Upper lobe of left lung (tissue), 6 donors: ENCODE measurements around the gene IST1. TPM values are rescaled to one million over a fixed set of nuclear protein-coding genes. Genes with fewer than 3 reads are reported as not detected.

Experiments
- ATAC-seq, 2 donors: fragments of 200-7000 bp; cut with Tn5 transposase; one replicate each; pipeline ENCODE4 v1.9.1; 2022; ENCODE audit warnings: mild to moderate bottlenecking in 2 of 2, moderate library complexity in 2 of 2; ENCODE audit not compliant: low FRiP score in 2 of 2
- DNase-seq, 2 donors: peaks; one replicate each; pipeline ENCODE4 v3.0.0-alpha.2; 2019 to 2020
- H3K27ac ChIP-seq, 4 donors: fragments of 200-600 bp; sonication (generic); one replicate each; pipeline ENCODE4 v1.5.1; 2016 to 2019
- H3K27me3 ChIP-seq, 4 donors: fragments of 200-600 bp; sonication (generic); one replicate each; pipeline ENCODE4 v1.5.1; 2017 to 2019
- H3K36me3 ChIP-seq, 4 donors: fragments of 200-600 bp; sonication (generic); one replicate each; pipeline ENCODE4 v1.5.1; 2016 to 2019
- H3K4me1 ChIP-seq, 4 donors: fragments of 200-600 bp; sonication (generic); one replicate each; pipeline ENCODE4 v1.5.1; 2018 to 2019
- H3K4me3 ChIP-seq, 4 donors: fragments of 200-600 bp; sonication (generic); one replicate each; pipeline ENCODE4 v1.5.1; 2017 to 2019; ENCODE audit warnings: mild to moderate bottlenecking in 2 of 4, moderate library complexity in 1 of 4
- H3K9me3 ChIP-seq, 4 donors: fragments of 200-600 bp; sonication (generic); one replicate each; pipeline ENCODE4 v1.5.1; 2018 to 2019
- CTCF ChIP-seq, 6 experiments: fragments of 450-650 bp in 4 of 6; fragments of 200-600 bp in 2 of 6; sonication (generic) in 2 of 6; IDR thresholded peaks; one replicate each; pipeline ENCODE4 v1.5.1; 2016 to 2019; ENCODE audit warnings: antibody characterized with exemption in 6 of 6
- EP300 ChIP-seq, 4 donors: sonication (generic); formaldehyde crosslinking; IDR thresholded peaks; one replicate each; pipeline ENCODE4 v1.5.1; 2017; ENCODE audit warnings: antibody characterized with exemption in 4 of 4, control low read depth in 2 of 4
- POLR2A ChIP-seq, 4 donors: fragments of 450-650 bp; IDR thresholded peaks; one replicate each; pipeline ENCODE4 v1.5.1; 2016 to 2017; ENCODE audit warnings: antibody characterized with exemption in 4 of 4, mild to moderate bottlenecking in 2 of 4
- POLR2AphosphoS5 ChIP-seq, 2 donors: sonication (generic); formaldehyde crosslinking; IDR thresholded peaks; one replicate each; pipeline ENCODE4 v1.5.1; 2017; ENCODE audit warnings: antibody characterized with exemption in 2 of 2
- WGBS, 2 donors: methylation state at CpG; one replicate each; pipeline ENCODE4 v1.1.5; 2017 to 2018; 5-methylcytosine and 5-hydroxymethylcytosine counted together
- total RNA-seq, 6 donors: library from RNA; depleted of rRNA in 4 of 6; stranded (reverse); fragments of >200 nt in 4 of 6; gene quantifications; one replicate each; pipeline versions ENCODE4 v1.1.0 to v1.2.1, GENCODE V29; 2016 to 2021
- donor health status: DM: no; HTN: no; CAD: no; lungs with moderate emphysema.
- donor health status: DM: no; HTN: yes; CAD: no; lungs with severe emphysema.

The IST1 gene
- total RNA-seq, 6 donors from 2014 or later: 164 to 224 (median 176) TPM

GRCh38 chr16:71916397-71916920, 21.1 kb downstream of the IST1 start:
- WGBS, 2 donors: 91 to 94% methylated on average over 11 of the region's 11 CpGs
- no peak for TF ChIP-seq POLR2A (IDR thresholded peaks at IDR 0.05)
- no peak for TF ChIP-seq CTCF (IDR thresholded peaks at IDR 0.05)
- TF ChIP-seq POLR2AphosphoS5 (IDR thresholded peaks at IDR 0.05): no peak
- no peak for TF ChIP-seq EP300 (IDR thresholded peaks at IDR 0.05)
- DNase-seq (no peak), ATAC-seq (no peak)
- peaks cover 21 to 60% (median 36%) of the 10 kb centered on the region in 4 donors for H3K36me3 ChIP-seq
- peaks cover 3 to 30% (median 26%) of the 10 kb centered on the region in 4 donors for H3K4me1 ChIP-seq
- H3K4me3 ChIP-seq: no peak overlapping the region
- H3K27ac ChIP-seq: no peak overlapping the region
- no peaks in the 10 kb centered on the region for H3K27me3 ChIP-seq
- no peaks in the 10 kb centered on the region for H3K9me3 ChIP-seq

- no peak for DNase-seq
- peaks cover 29 to 74% (median 50%) of the 10 kb centered on the region in 4 donors for H3K36me3 ChIP-seq
- no peak for ATAC-seq
- H3K27me3 ChIP-seq: no peaks in the 10 kb centered on the region
- H3K4me3 ChIP-seq: no peak overlapping the region
- no peak for TF ChIP-seq CTCF (IDR thresholded peaks at IDR 0.05)
- TF ChIP-seq EP300 (IDR thresholded peaks at IDR 0.05): no peak
- TF ChIP-seq POLR2A (IDR thresholded peaks at IDR 0.05): no peak
- TF ChIP-seq POLR2AphosphoS5 (IDR thresholded peaks at IDR 0.05): no peak
- no peak overlapping the region for H3K27ac ChIP-seq
- no peaks in the 10 kb centered on the region for H3K9me3 ChIP-seq
- peaks cover 0 to 27% (median 20%) of the 10 kb centered on the region in 4 donors for H3K4me1 ChIP-seq
- WGBS, 2 donors: 82 to 88% methylated on average over 6 of the region's 6 CpGs
Observed at GRCh38 chr16:71917900-71918299, 22.6 kb downstream of the IST1 start.

DNA sequence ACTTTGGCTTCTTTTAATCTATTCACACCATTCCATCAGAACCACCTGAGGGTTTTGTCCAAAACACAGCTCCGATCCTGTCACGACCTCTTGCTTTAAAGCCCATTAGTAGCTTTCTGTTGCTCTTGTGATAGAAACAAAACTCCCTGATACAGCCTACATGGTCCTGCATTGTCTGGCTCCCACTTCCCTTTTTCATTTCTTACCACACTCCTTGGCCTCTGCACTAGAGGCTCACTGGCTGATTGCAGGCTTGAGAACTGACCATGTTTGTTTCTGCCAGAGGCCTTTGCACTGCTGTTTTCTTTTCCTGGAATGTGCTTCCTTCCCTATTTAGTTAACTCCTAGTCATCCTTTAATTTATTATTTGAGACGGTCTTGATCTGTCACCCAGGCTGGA, 23.7 kb downstream of the IST1 start:
- ATAC-seq: peak; percentile 77 to 81
- no peak overlapping the region for H3K4me3 ChIP-seq
- H3K4me1 ChIP-seq: peaks cover 0 to 26% (median 19%) of the 10 kb centered on the region in 4 donors
- peaks cover 41 to 85% (median 62%) of the 10 kb centered on the region in 4 donors for H3K36me3 ChIP-seq
- no peak overlapping the region for H3K27ac ChIP-seq
- WGBS, 2 donors: 63 to 80% methylated on average over 3 of the region's 3 CpGs
- no peaks in the 10 kb centered on the region for H3K27me3 ChIP-seq
- TF ChIP-seq POLR2AphosphoS5 (IDR thresholded peaks at IDR 0.05) (no peak), EP300 (IDR thresholded peaks at IDR 0.05) (no peak), POLR2A (IDR thresholded peaks at IDR 0.05) (no peak), CTCF (IDR thresholded peaks at IDR 0.05) (no peak)
- DNase-seq: no peak
- H3K9me3 ChIP-seq: no peaks in the 10 kb centered on the region

DNA sequence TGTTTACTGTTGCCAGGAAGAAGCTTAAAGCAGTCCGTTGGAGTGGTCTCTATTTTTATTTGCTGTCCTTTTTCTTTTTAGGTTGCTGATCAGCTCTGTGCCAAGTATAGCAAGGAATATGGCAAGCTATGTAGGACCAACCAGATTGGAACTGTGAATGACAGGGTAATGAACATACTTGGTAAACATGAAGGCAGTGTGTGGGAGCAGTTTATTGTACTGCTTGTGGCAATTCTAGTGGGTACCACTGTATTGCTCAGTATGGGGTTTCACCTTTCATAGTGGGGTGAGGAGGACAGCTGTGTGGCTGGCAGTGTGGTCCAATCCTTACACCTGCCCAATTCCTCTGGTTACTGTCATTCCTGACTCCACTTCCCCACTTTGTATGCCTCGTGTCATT, 25.3 kb downstream of the IST1 start:
- H3K27ac ChIP-seq: no peak overlapping the region
- H3K27me3 ChIP-seq: no peaks in the 10 kb centered on the region
- H3K4me3 ChIP-seq: no peak overlapping the region
- TF ChIP-seq POLR2A (IDR thresholded peaks at IDR 0.05): no peak
- no peak for TF ChIP-seq EP300 (IDR thresholded peaks at IDR 0.05)
- TF ChIP-seq CTCF (IDR thresholded peaks at IDR 0.05): no peak
- TF ChIP-seq POLR2AphosphoS5 (IDR thresholded peaks at IDR 0.05): no peak
- peaks cover 5 to 18% (median 8%) of the 10 kb centered on the region in 4 donors for H3K4me1 ChIP-seq
- WGBS, 2 donors: 86 to 95% methylated on average over 2 of the region's 2 CpGs
- no peak for ATAC-seq
- H3K9me3 ChIP-seq: no peaks in the 10 kb centered on the region
- peaks cover 53 to 97% (median 74%) of the 10 kb centered on the region in 4 donors for H3K36me3 ChIP-seq
- no peak for DNase-seq
